GM23248 (cell line): ENCODE results near the gene HSBP1. TPM values are rescaled to one million over a fixed set of nuclear protein-coding genes. Genes with fewer than 3 reads are reported as not detected.

ENCODE experiments used
- DNase-seq: peaks from one replicate; pipeline ENCODE4 v3.0.0-alpha.2; 2015
- H2AFZ ChIP-seq: fragments of 200-600 bp; sonication (generic); 2 replicates; pipeline ENCODE4 v1.6.1; 2016; ENCODE audit warnings: antibody characterized with exemption
- H3F3A ChIP-seq: fragments of 200-600 bp; sonication (generic); 2 replicates; pipeline ENCODE4 v1.6.1; 2016; ENCODE audit warnings: mild to moderate bottlenecking, antibody characterized with exemption, mixed run types; ENCODE audit not compliant: insufficient read depth
- H3K27ac ChIP-seq: fragments of 200-600 bp; sonication (generic); 2 replicates; pipeline ENCODE4 v1.5.1; 2016; ENCODE audit warnings: mild to moderate bottlenecking
- H3K27me3 ChIP-seq: fragments of 200-600 bp; sonication (generic); replicated peaks from 2 replicates; pipeline ENCODE4 v1.6.1; 2016; ENCODE audit warnings: mild to moderate bottlenecking; ENCODE audit not compliant: insufficient read depth
- H3K36me3 ChIP-seq: fragments of 200-600 bp; sonication (generic); 2 replicates; pipeline ENCODE4 v1.6.1; 2016; ENCODE audit warnings: low read depth, mild to moderate bottlenecking
- H3K4me1 ChIP-seq: fragments of 200-600 bp; sonication (generic); 2 replicates; pipeline ENCODE4 v1.6.1; 2016; ENCODE audit warnings: mild to moderate bottlenecking; ENCODE audit not compliant: insufficient read depth
- H3K4me2 ChIP-seq: fragments of 200-600 bp; sonication (generic); one replicate; pipeline ENCODE4 v1.6.1; 2016; ENCODE audit warnings: mild to moderate bottlenecking; ENCODE audit not compliant: unreplicated experiment
- H3K4me3 ChIP-seq: fragments of 200-600 bp; sonication (generic); 2 replicates; pipeline ENCODE4 v1.5.1; 2016; ENCODE audit warnings: mild to moderate bottlenecking
- H3K79me2 ChIP-seq: fragments of 200-600 bp; sonication (generic); 2 replicates; pipeline ENCODE4 v1.6.1; 2016; ENCODE audit warnings: mild to moderate bottlenecking; ENCODE audit not compliant: insufficient read depth
- H3K9ac ChIP-seq: fragments of 200-600 bp; sonication (generic); 2 replicates; pipeline ENCODE4 v1.6.1; 2016; ENCODE audit warnings: mild to moderate bottlenecking
- H3K9me2 ChIP-seq: fragments of 200-600 bp; sonication (generic); 2 replicates; pipeline ENCODE4 v1.6.1; 2016; ENCODE audit warnings: mixed run types, mild to moderate bottlenecking, moderate library complexity; ENCODE audit not compliant: insufficient read depth
- H3K9me3 ChIP-seq: fragments of 200-600 bp; sonication (generic); one replicate; pipeline ENCODE4 v1.6.1; 2017; ENCODE audit warnings: low read depth
- H4K20me1 ChIP-seq: fragments of 200-600 bp; sonication (generic); 2 replicates; pipeline ENCODE4 v1.6.0; 2016; ENCODE audit not compliant: insufficient read depth
- EZH2 ChIP-seq: fragments of 200-600 bp; sonication (generic); IDR thresholded peaks from 2 replicates; pipeline ENCODE4 v1.6.1; 2018; ENCODE audit warnings: antibody characterized with exemption, mild to moderate bottlenecking; ENCODE audit not compliant: insufficient read depth, poor library complexity, severe bottlenecking
- EZH2phosphoT487 ChIP-seq: fragments of 200-600 bp; sonication (generic); IDR thresholded peaks from 2 replicates; pipeline ENCODE4 v1.6.1; 2018; ENCODE audit warnings: antibody characterized with exemption, moderate library complexity, mild to moderate bottlenecking, low read depth; ENCODE audit not compliant: insufficient read depth
- whole genome bisulfite sequencing, 2 experiments: methylation state at CpG; one replicate each; pipeline ENCODE4 v1.1.6; 2015 to 2017; ENCODE audit warnings: low lambda C conversion rate in 2 of 2, low coverage in 1 of 2; ENCODE audit errors: missing lambda C conversion rate in 2 of 2; 5-methylcytosine and 5-hydroxymethylcytosine counted together
- in situ Hi-C: fragments of 300-500 bp; cut with MboI; formaldehyde crosslinking; loops from 2 replicates; pipeline ENCODE4 v1.15.0; 2020
- polyA plus RNA-seq: library from polyadenylated mRNA; unstranded; fragments of >200 nt; fragmentation: Nextera tagmentation; extraction: Ambion mirVana; gene quantifications from 2 replicates; pipeline ENCODE4 v1.2.1, GENCODE V29; 2016
- total RNA-seq: library from RNA; depleted of rRNA; stranded (reverse); fragments of >200 nt; shearing (Covaris generic); gene quantifications from 2 replicates; pipeline ENCODE4 v1.2.3, GENCODE V29; 2014

HSBP1 gene
- total and polyA plus RNA-seq, 2 experiments from 2014 or later = 32.2 to 405 TPM

- H3K27ac ChIP-seq = no peak overlapping the region
- no peak for TF ChIP-seq EZH2phosphoT487
- TF ChIP-seq EZH2 = no peak
- H3K9ac ChIP-seq = no peak overlapping the region
- no peaks in the 10 kb centered on the region for H3K9me2 ChIP-seq
- DNase-seq = no peak
- H4K20me1 ChIP-seq = no peaks in the 10 kb centered on the region
- no peaks in the 10 kb centered on the region for H3K79me2 ChIP-seq
- in situ Hi-C loops = no loop called here
- no peak overlapping the region for H3K4me3 ChIP-seq
- no peak overlapping the region for H3K4me2 ChIP-seq
- no peaks in the 10 kb centered on the region for H3F3A ChIP-seq
- no peaks in the 10 kb centered on the region for H3K36me3 ChIP-seq
- H3K27me3 ChIP-seq = peaks cover 14% of the 10 kb centered on the region
- no peak overlapping the region for H2AFZ ChIP-seq
- no peaks in the 10 kb centered on the region for H3K4me1 ChIP-seq
- 71 to 72% methylated on average over 4 of the region's 4 CpGs for WGBS, 2 experiments
- no peaks in the 10 kb centered on the region for H3K9me3 ChIP-seq
Measured at GRCh38 chr16:83851473-83851872, 43.7 kb downstream of the HSBP1 start.

GRCh38 chr16:83852774-83853173 is 45.0 kb downstream of the HSBP1 start:
- Histone ChIP-seq H3K36me3 (no peaks in the 10 kb centered on the region), H3F3A (no peaks in the 10 kb centered on the region), H3K4me3 (no peak overlapping the region), H3K4me2 (no peak overlapping the region), H3K4me1 (no peaks in the 10 kb centered on the region), H3K79me2 (no peaks in the 10 kb centered on the region), H4K20me1 (no peaks in the 10 kb centered on the region), H3K27ac (no peak overlapping the region), H3K9me2 (no peaks in the 10 kb centered on the region), H2AFZ (no peak overlapping the region), H3K9me3 (no peaks in the 10 kb centered on the region), H3K27me3 (peaks cover 17% of the 10 kb centered on the region), H3K9ac (no peak overlapping the region)
- TF ChIP-seq EZH2 (no peak), EZH2phosphoT487 (no peak)
- no peak for DNase-seq
- in situ Hi-C loops = no loop called here
- WGBS, 2 experiments = 82 to 84% methylated on average over 11 of the region's 11 CpGs

- Histone ChIP-seq H3K36me3 (no peaks in the 10 kb centered on the region), H3K4me1 (no peaks in the 10 kb centered on the region), H3K9me2 (no peaks in the 10 kb centered on the region), H4K20me1 (no peaks in the 10 kb centered on the region), H3K4me3 (no peak overlapping the region), H3K9ac (no peak overlapping the region), H3K4me2 (no peak overlapping the region), H3F3A (no peaks in the 10 kb centered on the region), H3K27me3 (peaks cover 17% of the 10 kb centered on the region), H3K9me3 (no peaks in the 10 kb centered on the region), H3K79me2 (no peaks in the 10 kb centered on the region), H2AFZ (no peak overlapping the region), H3K27ac (no peak overlapping the region)
- TF ChIP-seq EZH2phosphoT487 = no peak
- in situ Hi-C loops = no loop called here
- DNase-seq = no peak
- WGBS, 2 experiments = 77 to 80% methylated on average over 8 of the region's 8 CpGs
Measured at GRCh38 chr16:83853834-83854233, 46.1 kb downstream of the HSBP1 start.

- no peak overlapping the region for H3K4me2 ChIP-seq
- TF ChIP-seq EZH2 (no peak), EZH2phosphoT487 (no peak)
Measured at GRCh38 chr16:83854420-83854819, 46.6 kb downstream of the HSBP1 start.

GRCh38 chr16:83856792-83857191 is 49.0 kb downstream of the HSBP1 start:
- Histone ChIP-seq H3K9me2 (no peaks in the 10 kb centered on the region), H3K9me3 (no peaks in the 10 kb centered on the region), H3K4me3 (no peak overlapping the region), H4K20me1 (no peaks in the 10 kb centered on the region), H3K79me2 (no peaks in the 10 kb centered on the region), H3K36me3 (no peaks in the 10 kb centered on the region), H2AFZ (no peak overlapping the region), H3F3A (no peaks in the 10 kb centered on the region), H3K4me1 (no peaks in the 10 kb centered on the region), H3K9ac (no peak overlapping the region), H3K27me3 (peaks cover 13% of the 10 kb centered on the region), H3K4me2 (no peak overlapping the region), H3K27ac (no peak overlapping the region)
- in situ Hi-C loops = no loop called here
- TF ChIP-seq EZH2 = no peak
- no peak for TF ChIP-seq EZH2phosphoT487
- WGBS, 2 experiments = 26 to 27% methylated on average over 4 of the region's 4 CpGs
- no peak for DNase-seq

More at GRCh38 chr16:83854420-83854819, 46.6 kb downstream of the HSBP1 start:
- in situ Hi-C loops = no loop called here
- Histone ChIP-seq H3K4me3 (no peak overlapping the region), H3K79me2 (no peaks in the 10 kb centered on the region), H3K36me3 (no peaks in the 10 kb centered on the region), H2AFZ (no peak overlapping the region), H3K9me3 (no peaks in the 10 kb centered on the region), H3K9me2 (no peaks in the 10 kb centered on the region), H3K27me3 (peaks cover 17% of the 10 kb centered on the region), H3K4me1 (no peaks in the 10 kb centered on the region), H3K9ac (no peak overlapping the region), H4K20me1 (no peaks in the 10 kb centered on the region), H3K27ac (no peak overlapping the region), H3F3A (no peaks in the 10 kb centered on the region)
- 73 to 75% methylated on average over 9 of the region's 9 CpGs for WGBS, 2 experiments
- DNase-seq = no peak
